OCI-LY1 (cell line): Measurements from ENCODE around the gene PTPRN2.

Source experiments
- H2AFZ ChIP-seq: fragments of 200-600 bp; sonication (generic), shearing (Covaris generic); 2 replicates; pipeline ENCODE4 v1.6.0; 2014; ENCODE audit warnings: antibody characterized with exemption, mild to moderate bottlenecking, low read length
- H3F3A ChIP-seq: fragments of 200-600 bp; sonication (generic), shearing (Covaris generic); 2 replicates; pipeline ENCODE4 v1.6.0; 2014; ENCODE audit warnings: mild to moderate bottlenecking, antibody characterized with exemption, low read length, moderate library complexity; ENCODE audit not compliant: insufficient read depth
- H3K27ac ChIP-seq: fragments of 200-600 bp; sonication (generic); 2 replicates; pipeline ENCODE4 v1.5.1; 2014; ENCODE audit warnings: low read length, mixed run types, mild to moderate bottlenecking, low read depth; ENCODE audit not compliant: poor library complexity, severe bottlenecking
- H3K27me3 ChIP-seq: fragments of 200-600 bp; sonication (generic); 2 replicates; pipeline ENCODE4 v1.6.0; 2014; ENCODE audit warnings: antibody characterized with exemption, mild to moderate bottlenecking, low read length, moderate library complexity; ENCODE audit not compliant: insufficient read depth
- H3K36me3 ChIP-seq: fragments of 200-600 bp; sonication (generic); 2 replicates; pipeline ENCODE4 v1.6.1; 2014; ENCODE audit warnings: mild to moderate bottlenecking, antibody characterized with exemption, low read length, moderate library complexity, mixed read lengths; ENCODE audit not compliant: insufficient read depth
- H3K4me1 ChIP-seq: fragments of 200-600 bp; sonication (generic); 2 replicates; pipeline ENCODE4 v1.5.1; 2014; ENCODE audit warnings: mild to moderate bottlenecking, low read length, moderate library complexity; ENCODE audit not compliant: insufficient read depth, severe bottlenecking
- H3K4me2 ChIP-seq: fragments of 200-600 bp; sonication (generic), shearing (Covaris generic); 2 replicates; pipeline ENCODE4 v1.6.1; 2014; ENCODE audit warnings: low read length
- H3K4me3 ChIP-seq: fragments of 200-600 bp; sonication (generic); 2 replicates; pipeline ENCODE4 v1.5.1; 2014; ENCODE audit warnings: low read length, low read depth, mild to moderate bottlenecking, mixed read lengths; ENCODE audit not compliant: poor library complexity, severe bottlenecking
- H3K79me2 ChIP-seq: fragments of 200-600 bp; shearing (Covaris generic); 2 replicates; pipeline ENCODE4 v1.6.1; 2016; ENCODE audit warnings: mixed run types, low read length, mixed read lengths; ENCODE audit not compliant: insufficient read depth
- H3K9ac ChIP-seq: fragments of 200-600 bp; sonication (generic), shearing (Covaris generic); 2 replicates; pipeline ENCODE4 v1.6.1; 2014; ENCODE audit warnings: mild to moderate bottlenecking, low read length, mixed read lengths
- H3K9me2 ChIP-seq: fragments of 200-600 bp; sonication (generic), shearing (Covaris generic); 2 replicates; pipeline ENCODE4 v1.6.1; 2014; ENCODE audit warnings: low read depth, mild to moderate bottlenecking, low read length, mixed read lengths
- H3K9me3 ChIP-seq: fragments of 200-600 bp; shearing (Covaris generic); 2 replicates; pipeline ENCODE4 v1.6.1; 2014; ENCODE audit warnings: low read length, mixed read lengths
- H4K20me1 ChIP-seq: fragments of 200-600 bp; sonication (generic), shearing (Covaris generic); 2 replicates; pipeline ENCODE4 v1.6.0; 2016; ENCODE audit warnings: mild to moderate bottlenecking, low read length; ENCODE audit not compliant: insufficient read depth
- EZH2 ChIP-seq: fragments of 200-600 bp; sonication (generic), shearing (Covaris generic); IDR thresholded peaks from 2 replicates; pipeline ENCODE4 v1.8.0; 2017; ENCODE audit warnings: borderline replicate concordance, mixed run types, mild to moderate bottlenecking, antibody characterized with exemption, low read length, moderate library complexity, mixed read lengths
- TF ChIP-seq, protein P1 (sequence below): fragments of 200-600 bp; sonication (generic), shearing (Covaris generic); IDR thresholded peaks from 2 replicates; pipeline ENCODE4 v1.5.1; 2017; ENCODE audit warnings: mild to moderate bottlenecking, antibody characterized with exemption, low read length, moderate library complexity, mixed read lengths

PTPRN2 gene

DNA sequence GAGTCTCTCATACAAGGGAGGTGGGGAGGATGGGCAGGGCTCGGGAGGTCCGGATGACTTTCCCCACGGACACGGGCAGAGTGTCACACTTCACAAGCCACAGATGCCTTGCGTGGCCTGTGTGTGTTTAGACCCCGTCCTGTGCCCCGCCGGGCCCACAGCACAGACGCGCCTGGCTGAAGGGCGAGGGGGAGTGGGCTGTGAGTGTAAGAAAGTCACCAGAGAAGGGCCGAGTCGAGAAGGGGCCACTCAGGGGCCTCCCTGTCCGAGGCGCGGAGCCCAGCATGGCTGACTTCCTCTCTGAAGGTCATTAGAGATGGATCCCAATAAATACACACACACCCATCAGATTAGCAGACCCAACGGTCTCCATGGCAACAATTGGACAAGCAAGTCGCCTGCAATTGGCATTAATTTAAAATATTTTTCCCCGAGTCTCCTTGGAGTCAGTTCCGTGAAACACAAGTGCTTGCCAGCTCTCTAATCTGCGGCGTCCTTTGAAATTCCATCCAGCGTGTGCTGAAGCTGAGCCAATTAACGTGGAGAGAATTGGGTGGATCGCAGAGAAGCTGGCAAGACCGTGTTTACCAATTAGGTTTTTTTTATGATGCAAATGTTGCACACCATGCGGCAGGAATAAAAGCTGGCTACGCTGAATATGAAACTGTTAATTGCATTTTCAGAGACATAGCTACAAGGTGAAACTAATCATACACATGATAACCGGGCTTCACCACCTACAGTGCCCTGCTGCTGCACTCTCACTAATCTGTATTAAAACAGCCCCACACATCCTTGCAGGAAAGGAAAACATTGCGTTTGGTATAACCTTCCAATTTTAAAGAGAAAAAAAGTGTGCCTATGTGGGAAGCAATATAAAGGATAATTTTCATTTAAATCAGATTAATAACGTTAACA lies 571.2 kb downstream of the PTPRN2 start:
- TF ChIP-seq, protein P1, sequence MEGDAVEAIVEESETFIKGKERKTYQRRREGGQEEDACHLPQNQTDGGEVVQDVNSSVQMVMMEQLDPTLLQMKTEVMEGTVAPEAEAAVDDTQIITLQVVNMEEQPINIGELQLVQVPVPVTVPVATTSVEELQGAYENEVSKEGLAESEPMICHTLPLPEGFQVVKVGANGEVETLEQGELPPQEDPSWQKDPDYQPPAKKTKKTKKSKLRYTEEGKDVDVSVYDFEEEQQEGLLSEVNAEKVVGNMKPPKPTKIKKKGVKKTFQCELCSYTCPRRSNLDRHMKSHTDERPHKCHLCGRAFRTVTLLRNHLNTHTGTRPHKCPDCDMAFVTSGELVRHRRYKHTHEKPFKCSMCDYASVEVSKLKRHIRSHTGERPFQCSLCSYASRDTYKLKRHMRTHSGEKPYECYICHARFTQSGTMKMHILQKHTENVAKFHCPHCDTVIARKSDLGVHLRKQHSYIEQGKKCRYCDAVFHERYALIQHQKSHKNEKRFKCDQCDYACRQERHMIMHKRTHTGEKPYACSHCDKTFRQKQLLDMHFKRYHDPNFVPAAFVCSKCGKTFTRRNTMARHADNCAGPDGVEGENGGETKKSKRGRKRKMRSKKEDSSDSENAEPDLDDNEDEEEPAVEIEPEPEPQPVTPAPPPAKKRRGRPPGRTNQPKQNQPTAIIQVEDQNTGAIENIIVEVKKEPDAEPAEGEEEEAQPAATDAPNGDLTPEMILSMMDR, result no peak
- TF ChIP-seq EZH2, result no peak
- no peaks in the 10 kb centered on the region for H3K9me3 ChIP-seq

GRCh38 chr7:158015403-158016179 lies 572.0 kb downstream of the PTPRN2 start:
- Histone ChIP-seq H3K27ac (no peak overlapping the region), H3K9ac (no peak overlapping the region), H3F3A (no peaks in the 10 kb centered on the region), H3K4me2 (no peak overlapping the region), H3K9me3 (no peaks in the 10 kb centered on the region), H2AFZ (no peak overlapping the region), H4K20me1 (no peaks in the 10 kb centered on the region), H3K4me3 (no peak overlapping the region), H3K79me2 (no peaks in the 10 kb centered on the region), H3K36me3 (no peaks in the 10 kb centered on the region), H3K9me2 (no peaks in the 10 kb centered on the region), H3K4me1 (no peaks in the 10 kb centered on the region), H3K27me3 (0 out of 2 replicates have a peak, but pooled peaks cover 3% of the 10 kb centered on the region)
- TF ChIP-seq, protein P1, result no peak
- TF ChIP-seq EZH2, result no peak

More for the DNA sequence above, 571.2 kb downstream of the PTPRN2 start:
- Histone ChIP-seq H3K79me2 (no peaks in the 10 kb centered on the region), H4K20me1 (no peaks in the 10 kb centered on the region), H3K4me2 (no peak overlapping the region), H3K4me3 (no peak overlapping the region), H3K27me3 (no peaks in the 10 kb centered on the region), H3F3A (no peaks in the 10 kb centered on the region), H3K36me3 (no peaks in the 10 kb centered on the region), H2AFZ (no peak overlapping the region), H3K9me2 (no peaks in the 10 kb centered on the region), H3K4me1 (no peaks in the 10 kb centered on the region), H3K9ac (no peak overlapping the region), H3K27ac (no peak overlapping the region)

- Histone ChIP-seq H3K4me2 (no peak overlapping the region), H3K9me3 (no peaks in the 10 kb centered on the region), H3K9ac (no peak overlapping the region), H3K27me3 (peaks cover 3% of the 10 kb centered on the region; the same call in 1 of the 2 replicates), H3K9me2 (no peaks in the 10 kb centered on the region), H3K27ac (no peak overlapping the region), H3K4me1 (no peaks in the 10 kb centered on the region), H3K4me3 (no peak overlapping the region), H3K79me2 (no peaks in the 10 kb centered on the region), H3K36me3 (no peaks in the 10 kb centered on the region), H2AFZ (no peak overlapping the region), H3F3A (no peaks in the 10 kb centered on the region), H4K20me1 (no peaks in the 10 kb centered on the region)
- no peak for TF ChIP-seq EZH2
- TF ChIP-seq, protein P1, result no peak
These were observed 572.6 kb downstream of the PTPRN2 start for GRCh38 chr7:158014976-158015375.
